Kidney (tissue), 14 donors: ENCODE measurements around the gene LRRC25. TPM values are rescaled to one million over a fixed set of nuclear protein-coding genes. Genes with fewer than 3 reads are reported as not detected.

Source experiments
- DNase-seq, 5 donors: peaks; one replicate each; pipeline ENCODE4 v3.0.0-alpha.2; 2013 to 2020
- FAIRE-seq: peaks from 2 replicates; lab custom pipeline; 2012; peaks lifted over from hg19 to GRCh38; lab: Jason Lieb, UNC
- H3K27ac ChIP-seq, 2 donors: one replicate each; pipeline ENCODE4 v1.7.0; 2013; ENCODE audit warnings: low read depth in 2 of 2, low read length in 2 of 2, inconsistent platforms in 1 of 2
- H3K27me3 ChIP-seq: one replicate; pipeline ENCODE4 v1.7.1; 2013; ENCODE audit warnings: low read length, inconsistent platforms; ENCODE audit not compliant: control insufficient read depth, insufficient read depth
- H3K36me3 ChIP-seq, 3 donors: one replicate each; pipeline versions ENCODE4 v1.7.0 to v1.7.1; 2013; ENCODE audit warnings: low read length in 3 of 3, control low read depth in 1 of 3, inconsistent platforms in 1 of 3; ENCODE audit not compliant: insufficient read depth in 3 of 3, control insufficient read depth in 2 of 3
- H3K4me1 ChIP-seq, 3 donors: one replicate each; pipeline versions ENCODE4 v1.7.0 to v1.7.1; 2013; ENCODE audit warnings: low read length in 3 of 3, inconsistent platforms in 1 of 3, low read depth in 1 of 3; ENCODE audit not compliant: control insufficient read depth in 2 of 3, insufficient read depth in 2 of 3
- H3K4me3 ChIP-seq, 3 donors: one replicate each; pipeline versions ENCODE4 v1.7.0 to v1.8.1; 2013; ENCODE audit warnings: low read length in 3 of 3, control low read depth in 1 of 3, inconsistent platforms in 1 of 3
- H3K9ac ChIP-seq, 3 donors: one replicate each; pipeline versions ENCODE4 v1.7.0 to v1.7.1; 2013; ENCODE audit warnings: low read length in 3 of 3, control low read depth in 1 of 3, inconsistent platforms in 1 of 3
- H3K9me3 ChIP-seq, 3 donors: one replicate each; pipeline versions ENCODE4 v1.7.0 to v1.7.1; 2013; ENCODE audit warnings: low read length in 3 of 3, control low read depth in 1 of 3, inconsistent platforms in 1 of 3; ENCODE audit not compliant: control insufficient read depth in 2 of 3, insufficient read depth in 1 of 3
- CTCF ChIP-seq: IDR thresholded peaks from 3 replicates; pipeline ENCODE4 v1.5.1; 2012; ENCODE audit warnings: mild to moderate bottlenecking, moderate library complexity, borderline replicate concordance; ENCODE audit not compliant: insufficient read depth; ENCODE audit errors: extremely low read depth
- intact Hi-C: fragments of 100-400 bp; cut with DNase I; formaldehyde crosslinking; loops from one replicate; pipeline ENCODE4 v1.11.1; 2022
- polyA plus RNA-seq: library from polyadenylated mRNA; stranded (reverse); fragments of 350-450 nt; fragmentation: Illumina TruSeq; extraction: RNeasy Lipid Tissue Mini Kit (QIAGEN cat#74804); gene quantifications from one replicate; pipeline ENCODE4 v1.2.3, GENCODE V29; 2014; ENCODE audit warnings: low read depth, low replicate concordance; ENCODE audit not compliant: insufficient read depth
- total RNA-seq: library from RNA; stranded (reverse); fragmentation: NEBNext Ultra II Directional; extraction: Animal tissue kit (Norgen Biotek cat#: 25700); gene quantifications from one replicate; pipeline ENCODE4 v1.2.1, GENCODE V29; 2021
- donor health status: control.
- donor health status: control.
- donor health status: control.
- donor health status: control.
- donor health status: control.
- donor health status: DM: yes; HTN: yes; CAD: no.
- donor health status: Normal renal cell carcinoma (clear cell type).

LRRC25 gene
- total and polyA plus RNA-seq, 2 donors from 2014 or later: 2.7 to 13.1 TPM

GRCh38 chr19:18440936-18441803 lies 43.7 kb upstream of the LRRC25 start:
- intact Hi-C loops: no loop called here
- Histone ChIP-seq H3K27ac (no peak overlapping the region), H3K27me3 (no peaks in the 10 kb centered on the region), H3K36me3 (peaks cover 0 to 12% (median 10%) of the 10 kb centered on the region in 3 donors), H3K4me1 (peaks cover 0 to 9% (median 3%) of the 10 kb centered on the region in 3 donors), H3K9me3 (no peaks in the 10 kb centered on the region), H3K9ac (no peak overlapping the region), H3K4me3 (no peak overlapping the region)
- TF ChIP-seq CTCF: no peak
- DNase-seq (no peak), FAIRE-seq (no peak)

- TF ChIP-seq CTCF: no peak
- no peaks in the 10 kb centered on the region for H3K9me3 ChIP-seq
- H3K36me3 ChIP-seq: peaks cover 0 to 8% (median 6%) of the 10 kb centered on the region in 3 donors
- peaks cover 0 to 9% (median 3%) of the 10 kb centered on the region in 3 donors for H3K4me1 ChIP-seq
- intact Hi-C loops: no loop called here
- H3K27ac ChIP-seq: no peak overlapping the region
- H3K9ac ChIP-seq: no peak overlapping the region
- no peaks in the 10 kb centered on the region for H3K27me3 ChIP-seq
- FAIRE-seq: no peak
- no peak overlapping the region for H3K4me3 ChIP-seq
- DNase-seq: peak in 1 of 5 donors; percentile 62
Observed at GRCh38 chr19:18440415-18440877, 43.0 kb upstream of the LRRC25 start.

GRCh38 chr19:18439910-18440237 lies 42.5 kb upstream of the LRRC25 start:
- Histone ChIP-seq H3K36me3 (peaks cover 0 to 7% (median 4%) of the 10 kb centered on the region in 3 donors), H3K4me1 (peaks cover 0 to 9% (median 3%) of the 10 kb centered on the region in 3 donors), H3K27ac (no peak overlapping the region), H3K9me3 (no peaks in the 10 kb centered on the region), H3K27me3 (no peaks in the 10 kb centered on the region), H3K9ac (no peak overlapping the region), H3K4me3 (no peak overlapping the region)
- intact Hi-C loops: no loop called here
- FAIRE-seq (no peak), DNase-seq (no peak)
- TF ChIP-seq CTCF: no peak
